SK-N-SH treated with all-trans-retinoic acid at 6 μM for 48 hours (cell line): Measurements from ENCODE around the gene C8G.

ENCODE experiments used
- CSDC2 ChIP-seq: fragments of 250-450 bp; sonication (Bioruptor Pico); IDR thresholded peaks from 2 replicates; pipeline ENCODE4 v1.5.0; 2020; ENCODE audit warnings: mild to moderate bottlenecking, moderate library complexity
- CSRNP3 ChIP-seq: fragments of 250-450 bp; sonication (Bioruptor Pico); IDR thresholded peaks from 2 replicates; pipeline ENCODE4 v1.5.1; 2021; ENCODE audit warnings: mild to moderate bottlenecking, moderate library complexity
- ESRRG ChIP-seq: fragments of 250-450 bp; sonication (Bioruptor Pico); IDR thresholded peaks from 2 replicates; pipeline ENCODE4 v1.6.1; 2021; ENCODE audit warnings: mild to moderate bottlenecking
- ISL1 ChIP-seq: fragments of 250-450 bp; sonication (Bioruptor Pico); IDR thresholded peaks from 2 replicates; pipeline ENCODE4 v2.1.2; 2022; ENCODE audit warnings: mild to moderate bottlenecking, moderate library complexity
- POU6F1 ChIP-seq: fragments of 250-450 bp; sonication (Bioruptor Pico); IDR thresholded peaks from 2 replicates; pipeline ENCODE4 v1.8.0; 2021; ENCODE audit warnings: low read depth, mild to moderate bottlenecking, moderate library complexity, borderline replicate concordance
- RARB ChIP-seq: fragments of 250-450 bp; sonication (Bioruptor Pico); IDR thresholded peaks from 2 replicates; pipeline ENCODE4 v1.8.0; 2021; ENCODE audit warnings: mild to moderate bottlenecking, moderate library complexity
- TCF4 ChIP-seq: fragments of 250-450 bp; sonication (Bioruptor Pico); IDR thresholded peaks from 2 replicates; pipeline ENCODE4 v1.8.0; 2021; ENCODE audit warnings: mild to moderate bottlenecking, moderate library complexity, borderline replicate concordance
- TSHZ2 ChIP-seq: fragments of 250-450 bp; sonication (Bioruptor Pico); IDR thresholded peaks from 2 replicates; pipeline ENCODE4 v1.5.0; 2020; ENCODE audit warnings: mild to moderate bottlenecking, moderate library complexity
- ZFP3 ChIP-seq: fragments of 250-450 bp; sonication (Bioruptor Pico); IDR thresholded peaks from 2 replicates; pipeline ENCODE4 v1.5.0; 2020; ENCODE audit warnings: mild to moderate bottlenecking, moderate library complexity
- ZFP30 ChIP-seq: fragments of 450-650 bp; formaldehyde crosslinking; IDR thresholded peaks from 2 replicates; pipeline ENCODE4 v1.5.0; 2022; ENCODE audit warnings: mild to moderate bottlenecking, moderate library complexity
- ZNF8 ChIP-seq: fragments of 450-650 bp; formaldehyde crosslinking; IDR thresholded peaks from 2 replicates; pipeline ENCODE4 v1.5.0; 2020; ENCODE audit warnings: mild to moderate bottlenecking, moderate library complexity

- TF ChIP-seq ESRRG (CRISPR knock-in tag) (no peak), CSRNP3 (CRISPR knock-in tag) (no peak), ZFP3 (CRISPR knock-in tag) (no peak), CSDC2 (CRISPR knock-in tag) (no peak), ZFP30 (CRISPR knock-in tag) (no peak), ZNF8 (no peak), POU6F1 (CRISPR knock-in tag) (no peak), TCF4 (CRISPR knock-in tag) (no peak), TSHZ2 (CRISPR knock-in tag) (no peak), RARB (CRISPR knock-in tag) (no peak), ISL1 (CRISPR knock-in tag) (no peak)
Measured at GRCh38 chr9:136963751-136964150, 18.7 kb downstream of the C8G start.
